Measurements from ENCODE around the gene MAN1C1.

The MAN1C1 gene

DNA sequence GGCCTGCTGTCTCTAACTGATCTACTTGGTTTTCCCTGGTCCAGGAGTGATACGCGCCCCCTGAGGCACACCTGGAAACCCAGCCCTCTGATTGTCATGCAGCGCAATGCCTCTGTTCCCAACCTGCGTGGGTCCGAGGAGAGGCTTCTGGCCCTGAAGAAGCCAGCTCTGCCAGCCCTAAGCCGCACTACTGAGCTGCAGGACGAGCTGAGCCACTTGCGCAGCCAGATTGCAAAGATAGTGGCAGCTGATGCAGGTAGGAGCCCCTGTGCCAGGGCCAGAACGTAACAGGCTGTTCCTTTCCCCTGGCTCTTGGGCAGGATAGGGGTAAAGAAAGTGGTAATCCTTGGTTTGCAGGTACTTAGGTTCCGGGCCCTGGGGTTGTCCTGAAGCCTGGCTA, 210.0 kb downstream of the MAN1C1 start:
- no peak for DNase-seq

- DNase-seq: no peak
Measured at GRCh38 chr1:25828491-25828890, 211.9 kb downstream of the MAN1C1 start.

DNA sequence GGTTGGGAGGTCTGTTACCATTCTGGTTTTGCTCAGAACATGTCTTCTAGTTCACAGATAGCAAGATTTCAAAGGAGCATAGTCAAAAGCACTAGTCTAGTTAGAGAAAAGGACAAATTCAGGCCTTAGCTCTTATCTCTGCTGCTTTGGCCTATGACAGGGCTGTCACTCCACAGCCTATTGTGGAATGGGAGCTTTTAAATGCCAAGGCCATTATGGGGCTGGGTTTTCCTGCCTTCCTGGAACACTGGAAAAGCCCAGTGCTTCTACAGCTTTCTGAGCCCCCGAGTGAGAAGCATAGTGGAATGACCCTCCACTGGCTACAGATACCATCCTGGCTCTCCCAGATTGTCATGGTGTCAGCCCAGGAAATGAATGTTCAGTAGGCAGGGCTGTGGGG, 212.5 kb downstream of the MAN1C1 start:
- no peak for DNase-seq

- DNase-seq: no peak
Measured at GRCh38 chr1:25831569-25832196, 215.1 kb downstream of the MAN1C1 start.

- no peak for DNase-seq
Measured at GRCh38 chr1:25832336-25833037, 215.9 kb downstream of the MAN1C1 start.

DNA sequence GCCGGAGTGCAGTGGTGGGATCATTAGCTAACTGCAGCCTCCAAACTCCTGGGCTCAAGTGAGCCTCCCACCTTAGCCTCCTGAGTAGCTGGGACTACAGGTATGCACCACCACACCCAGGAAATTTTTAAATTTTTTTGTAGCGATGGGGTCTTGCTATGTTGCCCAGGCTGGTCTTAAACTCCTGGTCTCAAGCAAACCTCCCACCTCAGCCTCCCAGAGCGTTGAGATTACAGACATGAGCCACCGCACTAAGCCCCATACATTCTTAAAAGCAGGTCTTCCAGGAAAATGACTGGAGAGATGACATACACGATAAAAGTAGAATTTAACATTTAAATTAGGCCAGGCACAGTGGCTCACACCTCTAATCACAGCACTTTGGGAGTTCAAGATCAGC, 216.6 kb downstream of the MAN1C1 start:
- DNase-seq: no peak

Measured in activated T-cell treated with anti-CD3 and anti-CD28 coated beads, Interleukin-2, amount 50 U/mL, for 1 hour (primary cell).